Measurements from ENCODE around the gene CNP.
"Not testable (repeated sequence)": the region's sequence is repeated elsewhere in the genome, so short reads cannot be mapped to it uniquely, and the experiment has no call there.

The CNP gene

GRCh38 chr17:41966463-41967140, at the start of gene CNP:
Gene CNP, plus strand, starts transcription at chr17:41966795. Its CDS starts 90 bp downstream, at chr17:41966885.
- DNase-seq (ENCODE audit: low read depth, low spot score) = no peak

- no peak for DNase-seq (ENCODE audit: low read depth, low spot score)
Measured at GRCh38 chr17:41917192-41917591, 49.4 kb upstream of the CNP start.

GRCh38 chr17:41917679-41918313, 48.8 kb upstream of the CNP start:
- DNase-seq (ENCODE audit: low read depth, low spot score) = no peak

DNA sequence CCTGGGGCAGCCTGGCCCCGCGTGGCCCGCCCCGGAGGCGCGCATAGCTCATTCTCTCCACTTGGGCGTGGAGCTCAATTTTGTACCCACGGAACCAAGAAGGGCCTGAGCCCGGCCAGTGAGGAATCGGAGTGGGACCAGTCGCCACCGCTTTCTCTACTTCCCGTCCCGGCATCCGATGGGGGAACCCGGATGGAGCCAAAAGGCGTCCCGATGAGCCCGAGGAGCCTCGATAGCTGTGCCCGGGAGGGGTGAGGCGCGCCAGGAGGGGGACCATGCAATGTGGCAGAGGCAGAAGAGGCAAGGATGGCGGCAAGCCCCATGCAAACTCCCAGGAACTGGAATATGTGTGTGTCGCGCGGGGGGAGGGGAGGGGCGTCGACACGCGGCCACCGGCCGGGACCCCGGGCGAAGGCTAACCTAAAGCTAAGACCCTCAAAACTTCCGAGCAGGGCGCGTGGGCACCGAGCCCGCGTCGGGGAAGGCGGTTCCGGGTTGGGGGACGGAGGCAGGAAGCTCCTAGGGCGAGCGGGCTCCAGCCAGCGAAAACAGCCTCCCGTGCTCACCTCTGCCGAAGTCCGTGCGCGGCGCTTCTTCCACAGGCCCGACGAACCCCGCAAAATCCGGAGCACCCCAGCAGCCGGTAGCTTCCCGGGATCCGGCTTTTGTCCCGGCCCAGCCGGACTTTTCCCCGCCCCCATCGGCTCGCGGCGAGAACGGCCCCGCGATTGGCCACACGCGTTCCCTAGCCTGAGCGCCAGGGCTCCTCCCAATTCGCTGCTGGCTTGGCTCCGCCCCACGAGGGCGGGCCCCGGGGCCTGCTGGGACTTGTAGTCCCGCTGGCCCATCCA, 48.1 kb upstream of the CNP start, which contains the start of gene ACLY:
TSS of gene ACLY (minus strand) at position 638 of the 851 bp plus-strand sequence. CDS start 5,078 bp downstream, outside the sequence.
- peak; percentile 85 for DNase-seq (ENCODE audit: low read depth, low spot score)

- DNase-seq (ENCODE audit: low read depth, low spot score) = no peak
Measured at GRCh38 chr17:41919165-41919817, 47.3 kb upstream of the CNP start.

GRCh38 chr17:41919840-41920579, 46.6 kb upstream of the CNP start:
- DNase-seq (ENCODE audit: low read depth, low spot score) = no peak

DNA sequence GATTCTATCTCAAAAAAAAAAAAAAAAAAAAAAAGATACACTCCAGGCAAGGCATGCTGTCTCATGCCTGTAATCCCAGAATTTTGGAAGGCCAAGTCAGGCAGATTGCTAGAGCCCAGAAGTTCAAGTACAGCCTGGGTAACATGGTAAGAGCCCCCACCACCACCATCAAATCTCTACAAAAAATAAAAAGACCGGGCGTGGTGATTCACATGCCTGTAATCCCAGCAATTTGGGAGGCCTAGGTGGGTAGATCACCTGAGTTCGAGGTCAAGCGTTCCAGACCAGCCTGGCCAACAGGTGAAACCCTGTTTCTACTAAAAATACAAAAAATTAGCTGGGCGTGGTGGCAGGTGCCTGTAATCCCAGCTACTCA, 46.0 kb upstream of the CNP start:
- DNase-seq (ENCODE audit: low read depth, low spot score) = no peak

DNA sequence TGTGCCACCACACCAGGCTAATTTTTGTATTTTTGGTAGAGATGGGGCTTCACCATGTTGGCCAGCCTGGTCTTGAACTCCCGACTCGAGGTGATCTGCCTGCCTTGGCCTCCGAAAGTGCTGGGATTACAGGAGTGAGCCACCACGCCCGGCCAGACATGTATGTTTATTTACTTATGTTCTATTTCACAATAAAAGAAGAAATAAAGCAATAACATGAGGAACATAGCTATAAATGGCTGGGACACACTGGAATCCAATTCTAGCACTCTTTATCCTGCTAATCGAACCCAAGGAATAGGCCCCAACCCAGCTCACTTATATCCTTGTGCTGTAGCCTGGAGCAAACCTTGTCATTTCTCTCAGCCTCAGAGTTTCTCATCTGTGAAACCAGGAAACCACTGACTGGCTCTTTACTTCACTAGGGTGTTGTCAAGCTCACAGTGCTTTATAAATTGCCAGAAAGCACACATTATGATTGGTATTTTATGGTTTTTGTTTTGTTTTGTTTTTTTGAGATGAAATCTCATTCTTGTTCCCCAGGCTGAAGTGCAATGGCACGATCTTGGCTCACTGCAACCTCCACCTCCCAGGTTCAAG, 40.5 kb upstream of the CNP start:
- DNase-seq (ENCODE audit: low read depth, low spot score) = no peak

DNA sequence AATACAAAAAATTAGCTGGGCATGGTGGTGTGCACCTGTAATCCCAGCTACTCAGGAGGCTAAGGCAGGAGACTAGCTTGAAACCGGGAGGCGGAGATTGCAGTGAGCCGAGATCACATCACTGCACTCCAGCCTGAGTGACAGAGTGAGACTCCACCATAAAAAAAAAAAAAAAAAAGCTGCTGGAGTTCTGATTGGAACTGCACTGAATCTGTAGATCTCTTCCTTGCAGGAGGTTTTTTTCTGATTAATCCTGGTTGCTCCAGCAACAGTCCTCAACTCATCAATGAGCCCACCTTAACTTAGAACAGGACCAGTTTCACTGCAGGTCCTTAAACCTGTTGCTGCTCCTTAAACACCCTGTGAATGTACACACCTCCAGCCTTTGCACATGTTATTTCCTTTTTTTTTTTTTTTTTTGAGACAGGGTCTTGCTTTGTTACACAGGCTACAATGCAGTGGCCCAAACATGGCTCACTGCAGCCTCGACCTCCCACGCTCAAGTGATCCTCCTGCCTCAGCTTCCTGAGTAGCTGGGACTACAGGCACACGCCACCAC, 37.8 kb upstream of the CNP start:
- DNase-seq (ENCODE audit: low read depth, low spot score) = no peak

DNA sequence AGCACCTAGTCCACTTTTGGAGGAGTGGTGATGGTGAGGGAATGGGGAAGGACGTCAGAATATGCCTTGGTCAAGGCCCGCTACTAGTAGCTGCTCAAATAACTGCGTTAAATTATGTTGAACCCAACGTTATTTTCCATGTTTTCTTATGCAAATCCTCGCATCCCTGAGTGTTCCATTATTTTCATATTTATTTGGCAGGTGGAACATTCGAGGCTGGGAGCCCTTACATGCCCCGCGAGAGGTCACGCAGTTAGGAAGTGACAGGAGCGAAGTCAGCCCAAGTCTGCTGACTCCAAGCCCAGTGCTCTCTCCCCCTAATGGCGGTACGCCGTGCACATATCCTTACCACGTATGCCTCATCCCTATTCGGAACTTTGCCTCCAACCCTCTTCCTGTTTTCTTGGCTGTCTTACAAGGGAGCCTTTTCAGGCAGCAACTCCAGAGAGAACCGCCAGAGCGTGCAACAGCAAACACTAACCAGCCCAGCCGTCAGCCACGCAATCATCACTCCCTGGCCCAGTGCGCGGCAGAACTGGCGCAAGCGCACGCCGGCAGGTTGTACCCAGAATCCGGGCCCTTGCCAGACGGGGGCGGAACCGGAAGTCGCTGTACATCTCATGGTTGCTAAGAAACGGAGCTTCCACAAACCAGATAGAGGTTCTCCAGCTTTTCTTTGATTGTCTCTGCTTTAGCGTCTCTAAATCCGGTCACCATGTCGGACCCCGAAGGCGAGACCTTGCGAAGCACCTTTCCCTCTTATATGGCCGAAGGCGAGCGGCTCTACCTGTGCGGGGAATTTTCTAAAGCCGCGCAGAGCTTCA, 36.4 kb upstream of the CNP start, which contains the start of gene ODAD4:
TSS of gene ODAD4 (plus strand) at position 609 of the 824 bp plus-strand sequence. CDS start at position 716, 107 bp downstream.
- DNase-seq (ENCODE audit: low read depth, low spot score) = peak; percentile 88

DNA sequence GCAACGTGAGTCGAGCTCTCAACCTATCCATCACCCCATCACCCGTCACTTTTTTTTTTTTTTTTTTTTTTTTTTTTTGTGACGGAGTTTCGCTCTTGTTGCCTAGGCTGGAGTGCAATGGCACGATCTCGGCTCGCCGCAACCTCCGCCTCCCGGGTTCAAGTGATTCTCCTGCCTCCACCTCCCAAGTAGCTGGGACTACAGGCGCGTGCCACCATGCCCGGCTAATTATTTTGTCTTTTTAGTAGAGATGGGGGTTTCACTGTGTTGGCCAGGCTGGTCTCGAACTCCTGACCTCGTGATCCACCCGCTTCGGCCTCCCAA, 35.8 kb upstream of the CNP start:
- DNase-seq (ENCODE audit: low read depth, low spot score) = not testable (repeated sequence)

DNA sequence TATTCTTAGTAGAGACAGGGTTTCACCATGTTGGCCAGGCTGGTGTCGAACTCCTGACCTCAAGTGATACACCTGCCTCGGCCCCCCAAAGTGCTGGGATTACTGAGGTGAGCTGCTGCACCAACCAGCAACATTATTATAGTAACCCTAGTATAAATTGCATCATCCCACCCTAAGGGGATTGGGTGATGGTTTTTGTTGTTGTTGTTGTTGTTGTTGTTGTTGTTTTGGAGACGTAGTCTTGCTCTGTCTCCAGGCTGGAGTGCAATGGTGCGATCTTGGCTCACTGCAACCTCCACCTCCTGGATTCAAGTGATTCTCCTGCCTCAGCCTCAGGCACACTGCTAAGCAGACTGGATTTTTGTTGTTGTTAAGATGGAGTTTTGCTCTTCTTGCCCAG, 34.9 kb upstream of the CNP start:
- not testable (repeated sequence) for DNase-seq (ENCODE audit: low read depth, low spot score)

GRCh38 chr17:41932816-41933389, 33.7 kb upstream of the CNP start:
- DNase-seq (ENCODE audit: low read depth, low spot score) = no peak

- DNase-seq (ENCODE audit: low read depth, low spot score) = no peak
Measured at GRCh38 chr17:41935641-41936040, 31.0 kb upstream of the CNP start.

GRCh38 chr17:41937970-41938954, 28.3 kb upstream of the CNP start:
- no peak for DNase-seq (ENCODE audit: low read depth, low spot score)

- DNase-seq (ENCODE audit: low read depth, low spot score) = no peak
Measured at GRCh38 chr17:41939044-41939692, 27.4 kb upstream of the CNP start.

GRCh38 chr17:41939693-41940090, 26.9 kb upstream of the CNP start:
- DNase-seq (ENCODE audit: low read depth, low spot score) = no peak

All from iPS DF 19.7 (cell line).